PC-3 (cell line): Measurements from ENCODE around the gene MPG.

Experiments used
- EZH2phosphoT487 ChIP-seq: fragments of 300-600 bp; sonication (generic); IDR thresholded peaks from 2 replicates; pipeline ENCODE4 v1.6.1; 2018; ENCODE audit warnings: mild to moderate bottlenecking, antibody characterized with exemption, low read length, borderline replicate concordance
- TF ChIP-seq, protein P1 (sequence below): fragments of 300-600 bp; sonication (generic); conservative IDR thresholded peaks from 2 replicates; pipeline ENCODE4 v1.5.1; 2017; ENCODE audit warnings: antibody characterized with exemption, low read depth, mild to moderate bottlenecking, low read length

GRCh38 chr16:106623-107324, 28.7 kb downstream of the MPG start:
- TF ChIP-seq EZH2phosphoT487 = no peak
- TF ChIP-seq, protein P1, sequence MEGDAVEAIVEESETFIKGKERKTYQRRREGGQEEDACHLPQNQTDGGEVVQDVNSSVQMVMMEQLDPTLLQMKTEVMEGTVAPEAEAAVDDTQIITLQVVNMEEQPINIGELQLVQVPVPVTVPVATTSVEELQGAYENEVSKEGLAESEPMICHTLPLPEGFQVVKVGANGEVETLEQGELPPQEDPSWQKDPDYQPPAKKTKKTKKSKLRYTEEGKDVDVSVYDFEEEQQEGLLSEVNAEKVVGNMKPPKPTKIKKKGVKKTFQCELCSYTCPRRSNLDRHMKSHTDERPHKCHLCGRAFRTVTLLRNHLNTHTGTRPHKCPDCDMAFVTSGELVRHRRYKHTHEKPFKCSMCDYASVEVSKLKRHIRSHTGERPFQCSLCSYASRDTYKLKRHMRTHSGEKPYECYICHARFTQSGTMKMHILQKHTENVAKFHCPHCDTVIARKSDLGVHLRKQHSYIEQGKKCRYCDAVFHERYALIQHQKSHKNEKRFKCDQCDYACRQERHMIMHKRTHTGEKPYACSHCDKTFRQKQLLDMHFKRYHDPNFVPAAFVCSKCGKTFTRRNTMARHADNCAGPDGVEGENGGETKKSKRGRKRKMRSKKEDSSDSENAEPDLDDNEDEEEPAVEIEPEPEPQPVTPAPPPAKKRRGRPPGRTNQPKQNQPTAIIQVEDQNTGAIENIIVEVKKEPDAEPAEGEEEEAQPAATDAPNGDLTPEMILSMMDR = peak; percentile 71
